Lower lobe of right lung (tissue), 2 donors: ENCODE results near the gene GRAMD1C. TPM values are rescaled to one million over a fixed set of nuclear protein-coding genes. Genes with fewer than 3 reads are reported as not detected.

Experiments
- ATAC-seq, 2 donors: fragments of 200-7000 bp; cut with Tn5 transposase; one replicate each; pipeline ENCODE4 v1.9.1; 2020 to 2022; ENCODE audit warnings: mild to moderate bottlenecking in 2 of 2, moderate library complexity in 2 of 2
- DNase-seq: peaks from one replicate; pipeline ENCODE4 v3.0.0-alpha.2; 2020
- H3K27ac ChIP-seq: fragments of 200-600 bp; one replicate; pipeline ENCODE4 v1.8.0; 2022
- H3K27me3 ChIP-seq: fragments of 200-600 bp; one replicate; pipeline ENCODE4 v1.8.0; 2022; ENCODE audit warnings: low read depth
- H3K36me3 ChIP-seq: fragments of 200-600 bp; one replicate; pipeline ENCODE4 v1.8.0; 2022; ENCODE audit warnings: mild to moderate bottlenecking
- H3K4me1 ChIP-seq: fragments of 200-600 bp; one replicate; pipeline ENCODE4 v1.8.0; 2022
- H3K4me3 ChIP-seq: fragments of 200-600 bp; one replicate; pipeline ENCODE4 v1.8.0; 2022; ENCODE audit warnings: mild to moderate bottlenecking
- H3K9me3 ChIP-seq: fragments of 200-600 bp; one replicate; pipeline ENCODE4 v1.8.0; 2022
- intact Hi-C: fragments of 100-400 bp; cut with DNase I; formaldehyde crosslinking; loops from one replicate; pipeline ENCODE4 v1.11.0; 2022
- total RNA-seq: library from RNA; stranded (reverse); fragmentation: NEBNext Ultra II Directional; extraction: Animal tissue kit (Norgen Biotek cat#: 25700); gene quantifications from one replicate; pipeline ENCODE4 v1.2.1, GENCODE V29; 2021
- TF ChIP-seq, protein P1 (sequence below): fragments of 200-600 bp; IDR thresholded peaks from one replicate; pipeline ENCODE4 v1.8.0; 2022; ENCODE audit warnings: antibody characterized with exemption, mild to moderate bottlenecking
- donor health status: DM: no; HTN: yes; CAD: no; lungs with severe emphysema.

The GRAMD1C gene
- total RNA-seq, 1 donor from 2014 or later = 9.2 TPM

- Histone ChIP-seq H3K9me3 (no peaks in the 10 kb centered on the region), H3K4me1 (no peaks in the 10 kb centered on the region), H3K4me3 (no peak overlapping the region), H3K36me3 (no peaks in the 10 kb centered on the region), H3K27ac (no peak overlapping the region), H3K27me3 (no peaks in the 10 kb centered on the region)
- intact Hi-C loops = no loop called here
- ATAC-seq = no peak
- TF ChIP-seq, protein P1, sequence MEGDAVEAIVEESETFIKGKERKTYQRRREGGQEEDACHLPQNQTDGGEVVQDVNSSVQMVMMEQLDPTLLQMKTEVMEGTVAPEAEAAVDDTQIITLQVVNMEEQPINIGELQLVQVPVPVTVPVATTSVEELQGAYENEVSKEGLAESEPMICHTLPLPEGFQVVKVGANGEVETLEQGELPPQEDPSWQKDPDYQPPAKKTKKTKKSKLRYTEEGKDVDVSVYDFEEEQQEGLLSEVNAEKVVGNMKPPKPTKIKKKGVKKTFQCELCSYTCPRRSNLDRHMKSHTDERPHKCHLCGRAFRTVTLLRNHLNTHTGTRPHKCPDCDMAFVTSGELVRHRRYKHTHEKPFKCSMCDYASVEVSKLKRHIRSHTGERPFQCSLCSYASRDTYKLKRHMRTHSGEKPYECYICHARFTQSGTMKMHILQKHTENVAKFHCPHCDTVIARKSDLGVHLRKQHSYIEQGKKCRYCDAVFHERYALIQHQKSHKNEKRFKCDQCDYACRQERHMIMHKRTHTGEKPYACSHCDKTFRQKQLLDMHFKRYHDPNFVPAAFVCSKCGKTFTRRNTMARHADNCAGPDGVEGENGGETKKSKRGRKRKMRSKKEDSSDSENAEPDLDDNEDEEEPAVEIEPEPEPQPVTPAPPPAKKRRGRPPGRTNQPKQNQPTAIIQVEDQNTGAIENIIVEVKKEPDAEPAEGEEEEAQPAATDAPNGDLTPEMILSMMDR = no peak
- no peak for DNase-seq
Observed at GRCh38 chr3:113867506-113867905, 28.9 kb downstream of the GRAMD1C start.

GRCh38 chr3:113873293-113873692, 34.7 kb downstream of the GRAMD1C start:
- H3K9me3 ChIP-seq = no peaks in the 10 kb centered on the region
- no peak overlapping the region for H3K27ac ChIP-seq
- intact Hi-C loops = no loop called here
- no peaks in the 10 kb centered on the region for H3K27me3 ChIP-seq
- no peaks in the 10 kb centered on the region for H3K4me1 ChIP-seq
- DNase-seq (no peak), ATAC-seq (no peak)
- TF ChIP-seq, protein P1 = no peak
- no peak overlapping the region for H3K4me3 ChIP-seq
- H3K36me3 ChIP-seq = no peaks in the 10 kb centered on the region

- DNase-seq (no peak), ATAC-seq (no peak)
- no peaks in the 10 kb centered on the region for H3K9me3 ChIP-seq
- H3K27me3 ChIP-seq = no peaks in the 10 kb centered on the region
- no peaks in the 10 kb centered on the region for H3K36me3 ChIP-seq
- H3K27ac ChIP-seq = no peak overlapping the region
- no peak overlapping the region for H3K4me3 ChIP-seq
- intact Hi-C loops = no loop called here
- H3K4me1 ChIP-seq = no peaks in the 10 kb centered on the region
- TF ChIP-seq, protein P1 = no peak
Observed at GRCh38 chr3:113873814-113874526, 35.4 kb downstream of the GRAMD1C start.

- H3K27ac ChIP-seq = no peak overlapping the region
- no peaks in the 10 kb centered on the region for H3K9me3 ChIP-seq
- no peaks in the 10 kb centered on the region for H3K27me3 ChIP-seq
- DNase-seq (no peak), ATAC-seq (no peak)
- intact Hi-C loops = no loop called here
- H3K4me3 ChIP-seq = no peak overlapping the region
- H3K36me3 ChIP-seq = no peaks in the 10 kb centered on the region
- TF ChIP-seq, protein P1 = no peak
- H3K4me1 ChIP-seq = no peaks in the 10 kb centered on the region
Observed at GRCh38 chr3:113878403-113878802, 39.8 kb downstream of the GRAMD1C start.

DNA sequence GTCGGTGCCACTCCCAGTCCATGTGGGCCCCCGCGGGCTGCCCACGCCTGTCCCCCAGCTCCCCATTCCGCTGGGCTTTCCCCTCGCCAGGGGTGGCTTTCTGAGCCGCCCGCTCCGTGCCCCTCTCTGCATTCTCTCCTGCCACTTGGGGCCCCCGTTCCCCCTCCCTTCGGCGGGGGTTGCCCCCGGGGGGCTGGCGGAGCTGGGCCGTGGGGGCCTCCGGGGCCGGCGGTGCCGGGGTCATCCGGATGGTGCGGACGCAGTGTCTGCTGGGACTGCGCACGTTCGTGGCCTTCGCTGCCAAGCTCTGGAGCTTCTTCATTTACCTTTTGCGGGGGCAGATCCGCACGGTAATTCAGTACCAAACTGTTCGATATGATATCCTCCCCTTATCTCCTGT, 46.5 kb downstream of the GRAMD1C start:
- Histone ChIP-seq H3K27ac (no peak overlapping the region), H3K27me3 (no peaks in the 10 kb centered on the region), H3K4me3 (no peak overlapping the region), H3K36me3 (no peaks in the 10 kb centered on the region), H3K4me1 (no peaks in the 10 kb centered on the region), H3K9me3 (no peaks in the 10 kb centered on the region)
- intact Hi-C loops = no loop called here
- peak in 1 of 2 donors; percentile 21 for ATAC-seq
- no peak for DNase-seq
- TF ChIP-seq, protein P1 = no peak
